PC-9 (cell line): Measurements from ENCODE around the gene FCSK. TPM values are rescaled to one million over a fixed set of nuclear protein-coding genes. Genes with fewer than 3 reads are reported as not detected.

Experiments used
- BruUV-seq: library from RNA; stranded (reverse); fragments of 400-500 nt; replicated peaks from 2 replicates; lab custom pipeline; 2021; lab: Mats Ljungman, UMichigan
- CTCF ChIA-PET: fragments of 300-600 bp; sonication (Branson Sonifier 250); formaldehyde crosslinking; loops from one replicate; lab custom pipeline; 2022; ENCODE audit warnings: antibody characterized with exemption; lab: Charles Lee
- POLR2A ChIA-PET: fragments of 300-600 bp; sonication (Branson Sonifier 250); formaldehyde crosslinking; loops from one replicate; lab custom pipeline; 2022; ENCODE audit warnings: antibody characterized with exemption; ENCODE audit not compliant: unreplicated experiment; lab: Charles Lee
- DNase-seq, 2 experiments: peaks; one replicate each; pipeline versions ENCODE4 v3.0.0 to v3.0.0-alpha.2; 2015 to 2022; ENCODE audit warnings: mixed read lengths in 1 of 2
- H2AFZ ChIP-seq: fragments of 200-600 bp; sonication (generic); 2 replicates; pipeline ENCODE4 v1.8.1; 2017; ENCODE audit warnings: antibody characterized with exemption
- H3F3A ChIP-seq: fragments of 200-600 bp; sonication (generic); 2 replicates; pipeline ENCODE4 v1.8.1; 2017; ENCODE audit warnings: antibody characterized with exemption, mild to moderate bottlenecking, low read depth; ENCODE audit not compliant: insufficient read depth
- H3K27ac ChIP-seq: fragments of 200-600 bp; sonication (generic); 2 replicates; pipeline ENCODE4 v1.6.1; 2016; ENCODE audit warnings: mixed run types
- H3K27me3 ChIP-seq: fragments of 200-600 bp; sonication (generic); 2 replicates; pipeline ENCODE4 v1.6.1; 2016; ENCODE audit warnings: low read depth, mixed run types; ENCODE audit not compliant: insufficient read depth
- H3K36me3 ChIP-seq: fragments of 200-600 bp; sonication (generic); 2 replicates; pipeline ENCODE4 v1.6.1; 2016; ENCODE audit warnings: low read depth, mixed run types
- H3K4me1 ChIP-seq: fragments of 200-600 bp; sonication (generic); replicated peaks from 2 replicates; pipeline ENCODE4 v1.6.1; 2016; ENCODE audit warnings: mixed run types; ENCODE audit not compliant: insufficient read depth
- H3K4me2 ChIP-seq: fragments of 200-600 bp; sonication (generic); 2 replicates; pipeline ENCODE4 v1.6.1; 2017; ENCODE audit warnings: mixed run types
- H3K4me3 ChIP-seq: fragments of 200-600 bp; sonication (generic); 2 replicates; pipeline ENCODE4 v1.6.1; 2016; ENCODE audit warnings: mixed run types
- H3K79me2 ChIP-seq: fragments of 200-600 bp; sonication (generic); 2 replicates; pipeline ENCODE4 v1.6.1; 2017; ENCODE audit warnings: low read depth, mixed run types
- H3K9me2 ChIP-seq: fragments of 200-600 bp; sonication (generic); 2 replicates; pipeline ENCODE4 v1.8.1; 2017; ENCODE audit warnings: mild to moderate bottlenecking; ENCODE audit not compliant: insufficient read depth
- H3K9me3 ChIP-seq: fragments of 200-600 bp; sonication (generic); 2 replicates; pipeline ENCODE4 v1.8.1; 2016; ENCODE audit warnings: low read depth; ENCODE audit not compliant: insufficient read depth
- H4K20me1 ChIP-seq: fragments of 200-600 bp; sonication (generic); 2 replicates; pipeline ENCODE4 v1.8.1; 2017; ENCODE audit not compliant: insufficient read depth
- EZH2 ChIP-seq: fragments of 200-600 bp; sonication (generic); IDR thresholded peaks from 2 replicates; pipeline ENCODE4 v1.8.0; 2017; ENCODE audit warnings: antibody characterized with exemption, low read depth
- intact Hi-C: fragments of 100-400 bp; cut with micrococcal nuclease; formaldehyde crosslinking; loops from one replicate; pipeline ENCODE4 v1.10.0; 2022; ENCODE audit not compliant: unreplicated experiment
- total RNA-seq: library from RNA; stranded (reverse); gene quantifications from 2 replicates; pipeline ENCODE4 v1.2.3, GENCODE V29; 2021
- TF ChIP-seq, protein P1 (sequence below): fragments of 200-600 bp; sonication (generic); conservative IDR thresholded peaks from 2 replicates; pipeline ENCODE4 v1.6.1; 2017; ENCODE audit warnings: mixed run types, antibody characterized with exemption, mild to moderate bottlenecking, moderate library complexity

FCSK gene
- total RNA-seq, 1 experiment from 2014 or later: 17.0 TPM

GRCh38 chr16:70418993-70419318 is 35.4 kb upstream of the FCSK start:
- Histone ChIP-seq H3K4me3 (no peak overlapping the region), H4K20me1 (no peaks in the 10 kb centered on the region), H3K9me2 (no peaks in the 10 kb centered on the region), H3K4me1 (peaks cover 21% of the 10 kb centered on the region), H3K9me3 (no peaks in the 10 kb centered on the region), H3F3A (peaks cover 21% of the 10 kb centered on the region; the same call in 1 of the 2 replicates), H3K79me2 (no peaks in the 10 kb centered on the region), H3K4me2 (no peak overlapping the region), H3K27ac (no peak overlapping the region), H3K36me3 (no peaks in the 10 kb centered on the region), H3K27me3 (no peaks in the 10 kb centered on the region), H2AFZ (no peak overlapping the region)
- no peak for DNase-seq
- ChIA-PET POLR2A (no interaction called here), CTCF (no interaction called here)
- BruUV-seq: no TSS peak
- intact Hi-C loops: no loop called here
- TF ChIP-seq, protein P1, sequence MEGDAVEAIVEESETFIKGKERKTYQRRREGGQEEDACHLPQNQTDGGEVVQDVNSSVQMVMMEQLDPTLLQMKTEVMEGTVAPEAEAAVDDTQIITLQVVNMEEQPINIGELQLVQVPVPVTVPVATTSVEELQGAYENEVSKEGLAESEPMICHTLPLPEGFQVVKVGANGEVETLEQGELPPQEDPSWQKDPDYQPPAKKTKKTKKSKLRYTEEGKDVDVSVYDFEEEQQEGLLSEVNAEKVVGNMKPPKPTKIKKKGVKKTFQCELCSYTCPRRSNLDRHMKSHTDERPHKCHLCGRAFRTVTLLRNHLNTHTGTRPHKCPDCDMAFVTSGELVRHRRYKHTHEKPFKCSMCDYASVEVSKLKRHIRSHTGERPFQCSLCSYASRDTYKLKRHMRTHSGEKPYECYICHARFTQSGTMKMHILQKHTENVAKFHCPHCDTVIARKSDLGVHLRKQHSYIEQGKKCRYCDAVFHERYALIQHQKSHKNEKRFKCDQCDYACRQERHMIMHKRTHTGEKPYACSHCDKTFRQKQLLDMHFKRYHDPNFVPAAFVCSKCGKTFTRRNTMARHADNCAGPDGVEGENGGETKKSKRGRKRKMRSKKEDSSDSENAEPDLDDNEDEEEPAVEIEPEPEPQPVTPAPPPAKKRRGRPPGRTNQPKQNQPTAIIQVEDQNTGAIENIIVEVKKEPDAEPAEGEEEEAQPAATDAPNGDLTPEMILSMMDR: no peak
- no peak for TF ChIP-seq EZH2

DNA sequence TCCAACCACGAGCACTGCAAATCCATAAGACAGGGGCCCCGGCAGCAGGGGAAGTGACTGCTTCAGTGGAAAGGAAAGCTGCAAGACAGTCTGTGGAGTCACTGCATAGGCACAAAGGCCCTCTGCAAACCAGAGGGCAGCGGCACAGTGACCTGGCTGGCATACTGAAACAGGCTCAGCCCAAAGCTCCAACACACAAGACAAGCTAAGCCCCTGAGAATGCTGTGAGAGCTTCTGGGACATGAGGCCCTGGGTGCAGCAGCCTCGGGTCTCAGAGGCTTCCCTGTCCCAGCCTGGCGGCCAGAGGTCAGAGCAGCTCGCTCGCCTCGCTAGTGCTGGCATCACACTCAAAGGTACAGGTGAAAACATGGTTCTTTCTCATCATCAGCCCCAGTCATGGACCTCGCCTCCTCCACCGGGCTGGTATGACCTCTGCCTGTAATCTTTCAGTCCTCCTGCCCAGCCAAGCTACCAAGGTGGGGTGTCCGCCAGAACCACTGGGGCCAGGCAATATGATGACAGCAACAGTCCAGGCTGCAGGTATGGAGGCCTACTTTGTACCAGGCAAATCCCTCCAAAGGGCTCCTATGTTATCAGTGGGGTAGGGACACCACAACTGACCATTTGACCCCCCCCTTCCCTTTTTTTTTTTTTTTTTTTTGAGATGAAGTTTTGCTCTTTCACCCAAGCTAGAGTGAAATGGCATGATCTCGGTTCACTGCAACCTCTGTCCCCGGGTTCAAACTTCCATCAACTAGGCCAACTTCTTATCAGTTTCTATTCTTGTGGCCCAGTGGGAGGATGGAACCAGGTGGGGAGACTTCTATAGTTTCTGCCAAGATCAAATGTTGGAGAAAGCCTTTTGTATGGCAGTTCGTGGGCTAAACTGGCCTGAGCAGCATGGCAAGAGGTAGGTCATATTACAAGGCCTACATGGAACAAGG is 34.7 kb upstream of the FCSK start:
- Histone ChIP-seq H3K36me3 (no peaks in the 10 kb centered on the region), H4K20me1 (no peaks in the 10 kb centered on the region), H3K4me2 (no peak overlapping the region), H3K27me3 (no peaks in the 10 kb centered on the region), H3K4me3 (no peak overlapping the region), H3K9me3 (no peaks in the 10 kb centered on the region), H3K27ac (no peak overlapping the region), H3K79me2 (no peaks in the 10 kb centered on the region), H3K9me2 (no peaks in the 10 kb centered on the region), H3K4me1 (peaks cover 23% of the 10 kb centered on the region), H3F3A (peaks cover 23% of the 10 kb centered on the region; the same call in 1 of the 2 replicates), H2AFZ (no peak overlapping the region)
- BruUV-seq: no TSS peak
- CTCF ChIA-PET: no interaction called here
- TF ChIP-seq, protein P1: no peak
- TF ChIP-seq EZH2: no peak
- POLR2A ChIA-PET: no interaction called here
- no peak for DNase-seq
- intact Hi-C loops: no loop called here

- Histone ChIP-seq H3K9me3 (no peaks in the 10 kb centered on the region), H3K79me2 (no peaks in the 10 kb centered on the region), H3K4me2 (no peak overlapping the region), H4K20me1 (no peaks in the 10 kb centered on the region), H3K4me1 (peaks cover 23% of the 10 kb centered on the region), H3K4me3 (no peak overlapping the region), H3F3A (peaks cover 23% of the 10 kb centered on the region; the same call in 1 of the 2 replicates), H2AFZ (no peak overlapping the region), H3K27ac (no peak overlapping the region), H3K36me3 (no peaks in the 10 kb centered on the region), H3K9me2 (no peaks in the 10 kb centered on the region), H3K27me3 (no peaks in the 10 kb centered on the region)
- ChIA-PET POLR2A (interaction anchor here (0.7 kb wide), 1 partner anchor 1444 kb away, joined by 3 read pairs; no protein-coding TSS in a partner anchor), CTCF (no interaction called here)
- intact Hi-C loops: no loop called here
- no TSS peak for BruUV-seq
- no peak for DNase-seq
- TF ChIP-seq EZH2: no peak
- TF ChIP-seq, protein P1: no peak
Measured at GRCh38 chr16:70421014-70421413, 33.4 kb upstream of the FCSK start.
